GM21528 (cell line): Measurements from ENCODE around the gene DHRS12.

Experiments
- ATAC-seq: cut with Tn5 transposase; IDR thresholded peaks from one replicate; pipeline ENCODE4 v1.9.1; 2021; ENCODE audit warnings: mild to moderate bottlenecking, moderate library complexity; ENCODE audit not compliant: unreplicated experiment, low FRiP score

Gene DHRS12

GRCh38 chr13:51803422-51804294 is at the start of gene DHRS12:
Gene DHRS12 (minus strand): TSS chr13:51804163. CDS start chr13:51799659, 4,504 bp downstream.
- ATAC-seq, result peak; percentile 87

DNA sequence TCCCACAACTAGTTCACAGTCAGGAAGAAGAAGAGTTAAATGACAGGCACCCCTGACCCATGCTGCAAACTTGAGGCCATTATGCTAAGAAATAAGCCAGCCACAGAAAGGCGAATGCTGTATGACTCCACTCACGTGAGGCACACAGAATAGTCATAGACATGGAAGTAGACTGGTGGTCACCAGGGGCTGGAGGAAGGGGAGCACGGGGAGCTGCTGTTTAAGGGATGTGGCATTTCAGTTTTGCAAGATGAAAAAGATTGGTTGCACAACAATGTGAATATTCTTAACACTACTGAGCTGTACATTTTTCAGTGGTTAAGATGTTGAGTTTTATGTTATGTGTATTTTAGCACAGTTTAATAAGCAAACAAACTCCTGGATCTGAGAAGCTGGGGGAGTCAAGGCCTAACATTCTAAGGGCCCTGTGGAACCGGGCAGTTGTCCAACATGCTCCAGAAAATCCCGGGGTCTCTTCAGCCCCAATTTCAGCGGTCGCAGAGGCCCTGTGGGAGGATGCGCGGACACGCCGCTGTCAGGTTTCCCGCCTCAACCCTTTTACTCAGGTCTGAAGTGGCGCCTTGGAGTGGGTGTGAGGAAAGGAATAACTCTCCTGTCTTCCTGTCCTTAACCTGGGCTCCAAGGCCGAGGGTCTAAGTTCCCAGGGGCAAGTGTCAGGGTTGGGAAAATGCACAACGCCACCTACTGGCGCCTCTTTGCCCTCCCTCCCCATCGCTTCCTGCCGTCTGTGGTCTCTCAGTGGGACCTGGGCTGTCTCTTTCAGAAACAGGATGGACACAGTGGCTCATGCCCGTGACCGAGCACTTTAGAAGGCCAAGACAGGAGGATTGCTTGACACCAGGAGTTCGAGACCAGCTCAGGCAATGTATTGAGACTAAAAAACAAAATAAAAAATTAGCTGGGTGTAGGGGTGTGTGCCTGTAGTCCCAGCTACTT is 45.5 kb upstream of the DHRS12 start:
- no peak for ATAC-seq

DNA sequence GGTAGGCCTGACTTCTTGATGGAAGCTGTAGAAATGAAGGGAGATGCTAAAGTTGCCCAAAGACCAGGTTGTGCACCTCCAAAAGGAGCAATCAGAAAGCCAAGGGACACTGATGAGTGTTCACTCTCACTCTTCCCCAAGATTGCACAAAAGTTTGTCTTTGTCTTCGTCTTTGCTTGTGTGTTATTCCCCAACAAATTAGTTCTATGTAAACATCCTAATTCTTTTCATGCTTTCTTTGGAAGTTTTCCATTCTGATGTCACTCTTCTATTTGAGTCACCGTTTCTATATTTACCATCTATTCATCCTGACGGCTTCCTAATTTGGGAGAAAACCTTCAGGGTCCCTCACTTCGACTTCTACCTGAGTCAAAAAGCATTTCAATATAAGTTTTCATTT is 44.7 kb upstream of the DHRS12 start:
- ATAC-seq, result no peak

- no peak for ATAC-seq
These were observed 42.8 kb upstream of the DHRS12 start for GRCh38 chr13:51846756-51847155.

DNA sequence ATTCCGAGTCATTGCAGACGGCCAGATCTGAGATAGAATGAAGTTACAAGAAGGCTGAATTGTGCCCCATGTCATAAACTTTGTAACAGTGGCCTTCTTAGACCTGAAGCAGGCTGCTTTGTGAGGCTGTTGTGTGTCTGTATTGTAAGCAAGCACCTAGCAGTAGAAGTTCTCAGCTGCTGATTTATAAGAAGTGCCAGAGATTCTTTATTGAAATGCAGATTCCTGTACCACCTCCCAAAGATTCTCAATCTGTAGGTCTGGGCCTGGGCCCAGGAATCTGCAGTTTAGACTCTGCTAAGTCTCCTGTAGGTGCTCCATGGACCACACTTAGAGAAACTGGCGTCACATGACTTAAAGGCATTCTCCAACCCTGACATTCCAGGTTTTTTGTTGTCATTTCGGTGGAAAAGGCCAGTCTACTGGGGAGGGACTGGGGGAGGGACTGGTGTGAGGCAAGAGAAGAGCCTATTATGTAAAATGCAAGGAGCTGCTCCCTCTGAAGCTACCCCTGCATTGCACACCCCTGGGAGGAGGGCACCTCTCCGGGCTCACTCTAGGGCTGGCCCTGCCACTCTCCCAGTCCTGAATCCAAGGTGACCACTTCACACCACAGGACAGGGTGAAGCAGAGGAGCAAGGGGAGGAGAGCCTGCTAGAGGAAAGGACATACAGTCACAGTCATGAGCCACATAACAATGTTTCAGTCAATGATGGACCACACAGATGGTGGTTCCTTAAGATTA is 41.8 kb upstream of the DHRS12 start:
- no peak for ATAC-seq

DNA sequence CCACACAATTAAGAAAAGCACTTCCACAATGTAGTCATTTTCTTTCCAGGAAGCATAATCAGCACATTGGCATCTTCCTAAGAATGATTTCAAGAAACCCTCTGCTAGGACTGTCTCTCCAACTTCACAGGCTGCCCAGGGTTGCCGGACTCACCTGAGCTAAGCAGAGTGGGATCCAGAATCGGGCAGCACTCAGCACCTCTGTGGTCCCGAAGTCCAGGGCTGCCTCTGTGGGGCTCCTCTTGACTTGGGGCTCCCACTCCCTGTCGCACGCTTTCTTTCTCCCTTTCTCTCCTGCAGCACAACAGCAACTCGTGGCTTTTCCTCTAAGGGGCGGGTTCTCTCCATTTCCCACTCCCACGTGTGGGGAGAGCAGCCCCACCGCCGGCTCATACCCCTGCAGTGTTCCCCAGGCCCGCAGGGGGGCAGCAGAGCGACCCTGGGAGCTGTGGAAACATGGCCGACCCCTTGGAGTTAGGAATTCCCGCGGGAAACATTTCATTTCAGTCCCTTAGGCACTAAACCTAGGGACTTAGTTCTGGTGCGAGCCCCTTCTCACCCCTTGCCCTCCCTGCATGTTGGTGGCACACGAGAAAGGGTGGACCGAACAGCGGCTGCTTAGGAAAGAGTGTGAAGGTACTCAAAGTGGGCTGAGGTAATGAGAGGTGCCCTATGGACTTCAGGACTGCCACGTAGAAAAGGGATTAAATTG is 41.1 kb upstream of the DHRS12 start, which contains the start of gene TMEM272:
TMEM272 (minus strand) TSS at position 316 of the 712 bp plus-strand sequence. CDS start 6,647 bp downstream, outside the sequence.
- ATAC-seq, result no peak

DNA sequence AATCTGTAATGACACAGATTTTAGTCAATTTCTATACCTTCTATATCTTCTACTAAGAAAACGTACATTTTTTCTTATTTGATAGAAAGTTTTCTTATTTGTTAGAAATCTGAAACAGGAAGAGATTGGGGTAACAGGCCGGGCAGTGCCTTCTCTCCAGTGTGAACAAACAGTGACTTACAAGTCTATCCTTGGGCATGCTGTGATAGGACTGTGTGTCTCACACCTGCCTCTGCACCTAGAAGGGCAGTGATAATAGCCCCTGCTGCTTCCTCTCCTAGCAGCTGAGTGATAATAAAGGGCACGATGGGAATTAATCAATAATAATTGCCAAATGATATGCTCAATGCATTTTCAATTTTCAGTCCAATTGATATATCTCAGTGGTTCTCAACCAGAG is 39.6 kb upstream of the DHRS12 start:
- ATAC-seq, result no peak

DNA sequence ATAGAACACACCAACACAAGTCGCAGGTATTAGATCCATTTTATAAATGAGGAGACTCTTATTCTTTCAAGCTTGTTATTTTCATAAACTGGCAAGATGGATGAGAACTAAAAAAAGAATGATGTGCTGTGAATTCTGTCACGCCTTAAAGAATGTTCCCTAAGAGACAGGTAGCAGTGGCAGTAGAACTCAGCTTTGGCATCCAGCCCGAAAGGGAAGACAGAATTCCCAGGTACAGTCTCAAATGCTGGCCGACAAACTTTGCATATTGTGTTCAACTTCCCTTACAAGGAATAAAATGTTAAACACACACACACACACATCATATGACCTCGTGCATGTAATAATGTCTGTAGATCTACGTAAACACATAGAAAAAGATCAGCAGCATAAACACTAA is 37.8 kb upstream of the DHRS12 start:
- no peak for ATAC-seq

- no peak for ATAC-seq
These were observed 37.0 kb upstream of the DHRS12 start for GRCh38 chr13:51840917-51841316.

- no peak for ATAC-seq
These were observed 36.0 kb upstream of the DHRS12 start for GRCh38 chr13:51839711-51840540.

DNA sequence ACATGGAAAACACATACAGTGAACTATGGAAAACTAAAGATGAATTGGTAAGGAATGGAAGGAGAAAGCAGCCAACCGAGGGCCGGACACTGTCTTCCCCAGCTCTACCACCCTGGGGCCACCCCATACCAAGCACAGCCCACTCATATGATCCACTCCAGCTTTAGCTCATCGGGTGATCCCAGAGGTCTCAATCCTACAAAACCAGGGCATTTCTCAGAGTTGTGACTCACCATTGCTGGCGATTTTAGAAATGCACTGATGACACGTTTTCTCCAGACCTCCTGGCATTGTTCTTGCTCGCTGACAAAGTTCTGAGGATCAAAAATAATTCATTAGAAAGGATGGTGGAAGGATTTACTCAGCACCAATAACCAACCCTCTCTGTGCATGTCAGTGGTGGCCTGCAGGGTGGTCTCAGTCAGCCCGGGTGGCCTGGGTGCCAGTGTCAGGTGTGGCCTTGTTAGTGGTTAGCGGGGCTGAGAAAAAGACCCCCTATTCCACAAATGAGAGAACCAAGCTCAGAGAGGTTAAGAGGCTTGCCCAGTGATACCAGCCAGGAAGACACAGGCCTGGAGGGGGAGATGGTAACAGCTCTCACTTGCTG is 34.4 kb upstream of the DHRS12 start:
- ATAC-seq, result no peak

GRCh38 chr13:51837016-51837415 is 33.1 kb upstream of the DHRS12 start:
- no peak for ATAC-seq

GRCh38 chr13:51834581-51835171 is 30.7 kb upstream of the DHRS12 start:
- ATAC-seq, result no peak

- ATAC-seq, result no peak
These were observed 30.0 kb upstream of the DHRS12 start for GRCh38 chr13:51833980-51834379.

DNA sequence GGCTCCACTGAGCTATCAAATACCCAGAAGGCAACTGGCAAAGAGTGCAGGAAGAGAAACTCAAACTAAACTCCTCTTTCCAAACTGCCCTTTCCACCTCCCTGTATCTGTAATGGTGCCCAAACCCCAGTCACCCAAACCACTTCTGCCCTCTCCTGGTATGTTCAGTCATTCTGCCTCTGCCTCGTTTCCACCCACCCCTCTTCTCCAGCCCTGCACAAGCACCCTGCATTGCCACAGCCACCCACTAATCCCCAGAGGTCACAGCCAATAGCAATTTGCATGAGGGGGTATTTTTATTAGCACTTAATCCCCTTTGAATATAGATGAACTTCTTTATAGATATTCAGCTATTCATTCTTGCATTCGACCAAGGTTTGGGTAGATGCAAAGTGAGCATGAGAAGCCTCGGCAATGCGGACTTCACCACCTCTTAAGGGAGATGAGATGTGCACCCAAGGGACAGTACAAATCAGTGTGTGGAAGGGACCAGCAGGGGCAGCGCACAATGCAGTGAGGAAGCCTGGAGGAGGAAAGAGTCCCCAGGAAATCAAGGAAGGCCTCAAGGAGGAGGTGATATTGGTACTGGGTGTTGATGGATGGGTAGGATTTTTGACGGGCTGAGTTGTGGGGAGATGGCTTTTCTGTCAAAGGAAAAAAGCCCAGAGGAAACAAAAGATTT is 28.6 kb upstream of the DHRS12 start:
- ATAC-seq, result peak; percentile 77

- no peak for ATAC-seq
These were observed 27.6 kb upstream of the DHRS12 start for GRCh38 chr13:51831519-51831918.

DNA sequence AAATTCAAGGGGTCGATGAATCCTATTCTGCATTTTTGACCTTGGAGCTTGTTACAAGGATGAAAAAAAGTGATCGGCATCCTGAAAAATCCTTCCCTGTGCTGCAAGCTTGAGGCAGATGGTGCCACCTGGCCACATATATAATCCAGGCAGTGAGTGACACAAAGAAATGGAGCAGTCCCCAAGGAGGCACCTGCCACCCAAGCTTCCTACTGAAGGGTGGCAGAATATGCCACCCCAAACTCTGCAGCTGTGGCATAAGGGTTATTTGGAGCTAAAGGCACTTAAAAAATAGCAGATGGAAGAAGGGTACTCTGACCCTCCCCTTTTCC is 25.6 kb upstream of the DHRS12 start:
- no peak for ATAC-seq
